Gastrocnemius medialis (tissue), 4 donors: ENCODE measurements around the gene CNPY4. TPM values are rescaled to one million over a fixed set of nuclear protein-coding genes. Genes with fewer than 3 reads are reported as not detected.

Source experiments
- ATAC-seq, 2 donors: fragments of 150-250 bp; one replicate each; pipeline ENCODE4 v1.9.1; 2016
- DNase-seq, 2 donors: peaks; one replicate each; pipeline ENCODE4 v3.0.0-alpha.2; 2019
- H3K27ac ChIP-seq, 4 donors: fragments of 200-600 bp; sonication (generic); 1 replicate in 1 of 4; 2 replicates in 3 of 4; pipeline ENCODE4 v1.5.1; 2016 to 2018; ENCODE audit warnings: mild to moderate bottlenecking in 2 of 4, moderate library complexity in 1 of 4
- H3K27me3 ChIP-seq, 3 donors: fragments of 200-600 bp; sonication (generic) in 2 of 3; 1 replicate in 1 of 3; 2 replicates in 2 of 3; pipeline versions ENCODE4 v1.5.1 to v1.6.0; 2016 to 2019; ENCODE audit warnings: mild to moderate bottlenecking in 1 of 3, moderate library complexity in 1 of 3
- H3K36me3 ChIP-seq, 2 donors: fragments of 200-600 bp; sonication (generic) in 1 of 2; one replicate each; pipeline ENCODE4 v1.5.1; 2017 to 2018
- H3K4me1 ChIP-seq, 2 donors: fragments of 200-600 bp; sonication (generic) in 1 of 2; one replicate each; pipeline ENCODE4 v1.5.1; 2016 to 2017; ENCODE audit warnings: mild to moderate bottlenecking in 2 of 2
- H3K4me3 ChIP-seq, 4 donors: fragments of 200-600 bp; sonication (generic) in 3 of 4; 1 replicate in 1 of 4; 2 replicates in 3 of 4; pipeline ENCODE4 v1.5.1; 2016 to 2019; ENCODE audit warnings: mild to moderate bottlenecking in 2 of 4
- H3K9me3 ChIP-seq, 3 donors: fragments of 200-600 bp; sonication (generic) in 2 of 3; 1 replicate in 1 of 3; 2 replicates in 2 of 3; pipeline ENCODE4 v1.5.1; 2016 to 2019
- POLR2A ChIP-seq, 2 donors: fragments of 450-650 bp; IDR thresholded peaks; one replicate each; pipeline ENCODE4 v1.6.1; 2017; ENCODE audit warnings: antibody characterized with exemption in 2 of 2, mild to moderate bottlenecking in 2 of 2, moderate library complexity in 2 of 2
- in situ Hi-C, 4 donors: fragments of 200-750 bp; cut with MboI; loops; one replicate each; pipeline versions ENCODE4 v1.15.0 to v1.8.0; 2017; ENCODE audit warnings: low sequenced_read_pairs in 4 of 4
- intact Hi-C: fragments of 100-400 bp; cut with DNase I; formaldehyde crosslinking; loops from one replicate; pipeline ENCODE4 v1.15.1; 2023; ENCODE audit warnings: low total_unique reads
- total RNA-seq, 4 donors: library from RNA; depleted of rRNA; stranded (reverse); fragments of >200 nt; gene quantifications; one replicate each; pipeline versions ENCODE4 v1.1.0 to v1.2.3, GENCODE V29; 2016
- TF ChIP-seq, protein P1 (sequence below), 5 experiments: fragments of 450-650 bp in 3 of 5; fragments of 200-600 bp in 2 of 5; sonication (generic) in 2 of 5; IDR thresholded peaks in 4 of 5; conservative IDR thresholded peaks in 1 of 5; 1 replicate in 4 of 5; 2 replicates in 1 of 5; pipeline ENCODE4 v1.5.1; 2016 to 2019; ENCODE audit warnings: antibody characterized with exemption in 5 of 5, mild to moderate bottlenecking in 3 of 5, moderate library complexity in 3 of 5

The CNPY4 gene
- total RNA-seq, 4 donors from 2014 or later = 2.0 to 5.0 (median 2.4) TPM

DNA sequence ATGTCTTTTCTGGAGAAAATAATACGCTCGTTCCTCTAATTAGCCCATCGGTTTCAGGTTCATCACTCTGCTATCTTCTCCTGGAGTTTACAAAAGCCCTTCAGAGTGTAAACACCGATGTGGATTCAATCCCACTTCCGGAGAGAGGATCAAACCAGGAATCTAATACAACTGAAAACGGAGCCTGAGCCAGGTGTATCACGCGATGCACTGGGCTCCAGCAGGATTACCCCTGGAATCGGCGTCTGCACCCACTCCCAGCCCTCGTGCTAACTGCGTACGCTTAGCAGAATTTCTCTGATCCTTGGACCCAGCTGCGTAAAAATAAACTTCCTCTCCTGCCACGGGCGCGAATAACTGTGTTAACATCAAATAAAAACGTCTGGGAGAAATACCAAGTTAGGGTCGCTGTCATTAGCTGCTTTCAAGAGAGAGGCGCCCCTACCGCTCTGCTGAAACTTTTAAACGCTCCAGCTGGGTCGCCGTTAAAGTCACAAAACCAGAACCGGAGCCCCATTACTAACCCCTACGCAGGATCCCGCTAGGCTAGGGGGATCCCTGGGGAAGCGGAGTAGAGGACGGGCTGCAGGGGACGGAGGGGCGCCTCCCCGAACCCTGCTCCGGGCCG lies 38.4 kb upstream of the CNPY4 start:
- Histone ChIP-seq H3K4me1 (peaks cover 22 to 24% of the 10 kb centered on the region in 2 donors), H3K27me3 (no peaks in the 10 kb centered on the region), H3K36me3 (peaks cover 0 to 16% of the 10 kb centered on the region in 2 donors), H3K9me3 (no peaks in the 10 kb centered on the region), H3K4me3 (peak overlapping the region; percentile 81 to 99 (median 87)), H3K27ac (peak overlapping the region; percentile 86 to 96 (median 90))
- intact Hi-C loops (loop anchor here (1.0 to 5.0 kb wide), 5 partner anchors 20 to 576 kb away; partner anchors contain the start of genes AP4M1, MCM7, ZKSCAN5 and ZSCAN21), in situ Hi-C loops (no loop called here)
- DNase-seq = no peak
- ATAC-seq = peak; percentile 1 to 8
- TF ChIP-seq, protein P1, sequence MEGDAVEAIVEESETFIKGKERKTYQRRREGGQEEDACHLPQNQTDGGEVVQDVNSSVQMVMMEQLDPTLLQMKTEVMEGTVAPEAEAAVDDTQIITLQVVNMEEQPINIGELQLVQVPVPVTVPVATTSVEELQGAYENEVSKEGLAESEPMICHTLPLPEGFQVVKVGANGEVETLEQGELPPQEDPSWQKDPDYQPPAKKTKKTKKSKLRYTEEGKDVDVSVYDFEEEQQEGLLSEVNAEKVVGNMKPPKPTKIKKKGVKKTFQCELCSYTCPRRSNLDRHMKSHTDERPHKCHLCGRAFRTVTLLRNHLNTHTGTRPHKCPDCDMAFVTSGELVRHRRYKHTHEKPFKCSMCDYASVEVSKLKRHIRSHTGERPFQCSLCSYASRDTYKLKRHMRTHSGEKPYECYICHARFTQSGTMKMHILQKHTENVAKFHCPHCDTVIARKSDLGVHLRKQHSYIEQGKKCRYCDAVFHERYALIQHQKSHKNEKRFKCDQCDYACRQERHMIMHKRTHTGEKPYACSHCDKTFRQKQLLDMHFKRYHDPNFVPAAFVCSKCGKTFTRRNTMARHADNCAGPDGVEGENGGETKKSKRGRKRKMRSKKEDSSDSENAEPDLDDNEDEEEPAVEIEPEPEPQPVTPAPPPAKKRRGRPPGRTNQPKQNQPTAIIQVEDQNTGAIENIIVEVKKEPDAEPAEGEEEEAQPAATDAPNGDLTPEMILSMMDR (IDR thresholded peaks at IDR 0.05 in 4 of 5, conservative IDR thresholded peaks at IDR 0.05 in 1 of 5) = no peak

DNA sequence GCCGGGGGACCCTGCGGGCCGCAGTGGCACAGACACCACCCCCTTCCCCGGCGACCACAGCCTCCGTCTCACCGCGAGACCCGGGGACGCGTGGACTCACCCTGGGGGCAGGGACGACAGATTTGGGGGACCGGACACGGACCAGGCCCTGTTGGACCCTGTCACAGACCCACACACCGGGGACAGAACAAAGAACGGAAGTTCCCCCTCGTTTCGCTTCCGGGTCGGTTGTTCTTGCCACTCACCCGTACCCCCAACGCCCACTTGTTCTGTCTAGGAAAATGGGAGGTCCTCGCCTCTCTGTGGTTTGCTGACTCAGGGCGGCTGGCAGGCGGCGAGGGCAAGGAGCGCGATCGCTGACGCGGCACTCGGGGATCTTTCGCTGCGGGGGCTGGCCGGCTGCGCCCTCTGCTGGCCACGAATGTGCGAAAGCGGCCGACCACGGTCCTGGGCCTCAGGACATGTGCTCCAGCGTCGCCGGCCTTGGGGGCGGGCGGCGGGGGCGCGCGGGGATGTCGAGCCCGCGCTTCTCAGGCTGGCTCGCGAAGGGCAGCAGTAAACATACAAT lies 37.8 kb upstream of the CNPY4 start, which contains the start of gene ZNF3:
Gene ZNF3 (minus strand): TSS at position 189 of the 568 bp plus-strand sequence. CDS start 4,366 bp downstream, outside the sequence.
- peak; percentile 99 for DNase-seq
- Histone ChIP-seq H3K4me1 (peaks cover 22 to 24% of the 10 kb centered on the region in 2 donors), H3K27ac (peak within 1 kb of the TSS; percentile 86 to 96 (median 90)), H3K4me3 (peak within 1 kb of the TSS; percentile 81 to 99 (median 87)), H3K9me3 (no peaks in the 10 kb centered on the region), H3K36me3 (peaks cover 0 to 10% of the 10 kb centered on the region in 2 donors), H3K27me3 (no peaks in the 10 kb centered on the region)
- in situ Hi-C loops = no loop called here
- peak; percentile 95 to 96 for ATAC-seq
- intact Hi-C loops = loop anchor here (1.0 to 5.0 kb wide), 5 partner anchors 19 to 577 kb away; partner anchors contain the start of genes AP4M1, MCM7, ZKSCAN5 and ZSCAN21
- TF ChIP-seq, protein P1 (IDR thresholded peaks at IDR 0.05 in 4 of 5, conservative IDR thresholded peaks at IDR 0.05 in 1 of 5) = peak; percentile 93 to 98 (median 94)
- peak; percentile 62 to 85 for TF ChIP-seq POLR2A (IDR thresholded peaks at IDR 0.05)

DNA sequence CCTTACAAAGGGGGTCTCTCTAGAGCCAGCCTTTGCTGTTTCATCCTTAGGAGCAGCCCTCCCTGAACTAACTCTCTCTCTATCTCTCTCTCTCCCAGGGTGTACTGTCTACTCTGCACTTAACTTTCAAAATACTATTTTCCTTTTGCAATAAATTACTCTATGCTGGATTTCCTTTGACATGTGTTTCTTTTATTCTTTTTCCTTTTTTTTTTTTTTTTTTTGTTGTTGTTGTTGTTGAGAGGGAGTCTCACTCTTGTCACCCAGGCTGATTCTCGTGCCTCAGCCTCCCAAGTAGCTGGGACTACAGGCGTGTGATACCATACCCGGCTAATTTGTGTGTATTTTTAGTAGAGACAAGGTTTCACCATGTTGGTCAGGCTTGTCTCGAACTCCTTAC lies 36.5 kb upstream of the CNPY4 start:
- in situ Hi-C loops = no loop called here
- peaks cover 22 to 25% of the 10 kb centered on the region in 2 donors for H3K4me1 ChIP-seq

DNA sequence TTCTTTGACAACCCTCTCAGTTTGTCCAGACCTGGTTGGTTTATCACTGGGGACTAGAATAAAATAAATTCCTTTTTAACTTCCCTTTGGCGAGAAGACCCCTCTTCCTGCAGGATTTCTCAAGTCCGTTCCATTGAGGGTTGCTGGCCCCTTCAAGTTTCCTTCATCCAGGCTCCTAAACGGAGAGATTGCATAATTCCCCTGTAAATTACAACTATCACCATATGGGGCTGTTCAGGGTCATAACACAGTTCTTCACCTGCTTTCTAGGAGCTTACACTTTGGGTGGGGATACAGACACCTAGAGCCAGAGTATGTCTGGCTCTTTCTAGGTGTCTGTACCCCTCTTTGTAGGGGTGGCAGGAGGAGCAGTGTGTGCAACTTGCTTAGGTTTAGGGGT lies 33.9 kb upstream of the CNPY4 start:
- H3K9me3 ChIP-seq = no peaks in the 10 kb centered on the region
- no peak overlapping the region for H3K4me3 ChIP-seq
- H3K4me1 ChIP-seq = peaks cover 18 to 23% of the 10 kb centered on the region in 2 donors
- H3K36me3 ChIP-seq = peaks cover 0 to 4% of the 10 kb centered on the region in 2 donors
- ATAC-seq = no peak
- H3K27ac ChIP-seq = no peak overlapping the region
- no peak for TF ChIP-seq POLR2A (IDR thresholded peaks at IDR 0.05)
- TF ChIP-seq, protein P1 (IDR thresholded peaks at IDR 0.05 in 4 of 5, conservative IDR thresholded peaks at IDR 0.05 in 1 of 5) = no peak
- DNase-seq = no peak
- in situ Hi-C loops = no loop called here
- intact Hi-C loops = loop anchor here (5.0 kb wide), 1 partner anchor 42 kb away; the partner anchor contains the start of gene MBLAC1
- H3K27me3 ChIP-seq = no peaks in the 10 kb centered on the region

More for the DNA sequence above, 36.5 kb upstream of the CNPY4 start:
- DNase-seq (no peak), ATAC-seq (no peak)
- Histone ChIP-seq H3K27me3 (no peaks in the 10 kb centered on the region), H3K9me3 (no peaks in the 10 kb centered on the region), H3K36me3 (no peaks in the 10 kb centered on the region), H3K4me3 (peak overlapping the region in 1 of 4 donors; percentile 51), H3K27ac (peak overlapping the region in 3 of 4 donors; percentile 89 to 96 (median 91))
- intact Hi-C loops = loop anchor here (5.0 kb wide), 1 partner anchor 91 kb away; no protein-coding TSS in a partner anchor
- TF ChIP-seq, protein P1 (IDR thresholded peaks at IDR 0.05 in 4 of 5, conservative IDR thresholded peaks at IDR 0.05 in 1 of 5) = no peak
- no peak for TF ChIP-seq POLR2A (IDR thresholded peaks at IDR 0.05)
